HCT116 (cell line): Measurements from ENCODE around the gene ARID5A. TPM values are rescaled to one million over a fixed set of nuclear protein-coding genes. Genes with fewer than 3 reads are reported as not detected.

Source experiments
- ATAC-seq: fragments of 200-7000 bp; cut with Tn5 transposase; 2 replicates; pipeline ENCODE4 v1.9.1; 2020; ENCODE audit warnings: mild to moderate bottlenecking, moderate library complexity
- BruUV-seq: library from RNA; stranded (reverse); fragments of 400-500 nt; replicated peaks from 2 replicates; lab custom pipeline; 2021; lab: Mats Ljungman, UMichigan
- CTCF ChIA-PET: fragments of 300-600 bp; sonication (Branson Sonifier 250); formaldehyde crosslinking; loops from one replicate; lab custom pipeline; 2021; ENCODE audit warnings: antibody characterized with exemption; lab: Charles Lee
- POLR2A ChIA-PET: fragments of 300-600, 350-600 bp; sonication (Branson Sonifier 250); formaldehyde crosslinking; loops from one replicate; lab custom pipeline; 2021; ENCODE audit warnings: antibody characterized with exemption; lab: Charles Lee
- RAD21 ChIA-PET, 2 experiments: fragments of 300-600 bp; sonication (Branson Sonifier 250); formaldehyde crosslinking; loops; one replicate each; lab custom pipeline; 2023; ENCODE audit warnings: low total read pairs in 2 of 2; ENCODE audit not compliant: uncharacterized antibody in 2 of 2, unreplicated experiment in 2 of 2, low non-redundant PET in 1 of 2; lab: Charles Lee
- DNase-seq: peaks from one replicate; pipeline ENCODE4 v3.0.0-alpha.2; 2010; ENCODE audit warnings: low read depth, low spot score
- H2AFZ ChIP-seq: fragments of 200-600 bp; shearing (Covaris generic), sonication (generic); 2 replicates; pipeline ENCODE4 v1.6.1; 2017; ENCODE audit warnings: low read depth, mixed run types, mixed read lengths, antibody characterized with exemption, low read length; ENCODE audit not compliant: poor library complexity, severe bottlenecking
- H3K27ac ChIP-seq: 2 replicates; pipeline ENCODE4 v1.5.1; 2012; ENCODE audit warnings: low read depth, low read length
- H3K27me3 ChIP-seq: fragments of 200-600 bp; sonication (generic); 2 replicates; pipeline ENCODE4 v1.6.1; 2016; ENCODE audit warnings: mixed run types, low read length, mixed read lengths; ENCODE audit not compliant: insufficient read depth
- H3K36me3 ChIP-seq, 2 experiments: fragments of 200-500 bp in 1 of 2; fragments of 200-600 bp in 1 of 2; sonication (Bioruptor generic) in 1 of 2; sonication (generic) in 1 of 2; 2 replicates each; pipeline versions ENCODE4 v1.5.1 to v1.6.1; 2014 to 2016; ENCODE audit warnings: low read length in 2 of 2, inconsistent platforms in 1 of 2, mixed read lengths in 1 of 2, mixed run types in 1 of 2; ENCODE audit not compliant: insufficient read depth in 2 of 2, control insufficient read depth in 1 of 2
- H3K4me1 ChIP-seq, 2 experiments: fragments of 200-600 bp in 1 of 2; sonication (generic) in 1 of 2; 2 replicates each; pipeline versions ENCODE4 v1.5.1 to v1.6.1; 2012 to 2017; ENCODE audit warnings: low read length in 2 of 2, inconsistent platforms in 1 of 2, mild to moderate bottlenecking in 1 of 2, mixed read lengths in 1 of 2, mixed run types in 1 of 2, moderate library complexity in 1 of 2; ENCODE audit not compliant: insufficient read depth in 2 of 2, control insufficient read depth in 1 of 2
- H3K4me2 ChIP-seq: fragments of 200-600 bp; sonication (generic); 2 replicates; pipeline ENCODE4 v1.6.1; 2017; ENCODE audit warnings: mixed run types, low read length, mixed read lengths
- H3K4me3 ChIP-seq, 2 experiments: fragments of 200-600 bp in 1 of 2; sonication (generic) in 1 of 2; replicated peaks in 1 of 2; 2 replicates each; pipeline ENCODE4 v1.5.1; 2011 to 2016; ENCODE audit warnings: low read length in 2 of 2, control low read depth in 1 of 2, low read depth in 1 of 2, mild to moderate bottlenecking in 1 of 2, mixed read lengths in 1 of 2, mixed run types in 1 of 2
- H3K79me2 ChIP-seq: fragments of 200-600 bp; sonication (generic); 2 replicates; pipeline ENCODE4 v1.6.1; 2017; ENCODE audit warnings: mild to moderate bottlenecking, mixed run types, low read length, moderate library complexity, mixed read lengths; ENCODE audit not compliant: insufficient read depth
- H3K9ac ChIP-seq: fragments of 200-600 bp; sonication (generic); 2 replicates; pipeline ENCODE4 v1.6.1; 2016; ENCODE audit warnings: low read length, mixed read lengths
- H3K9me2 ChIP-seq: fragments of 200-600 bp; sonication (generic), shearing (Covaris generic); 2 replicates; pipeline ENCODE4 v1.6.1; 2017; ENCODE audit warnings: mixed run types, mild to moderate bottlenecking, moderate library complexity; ENCODE audit not compliant: insufficient read depth
- H3K9me3 ChIP-seq, 2 experiments: fragments of 200-500 bp in 1 of 2; fragments of 200-600 bp in 1 of 2; sonication (Bioruptor generic) in 1 of 2; sonication (generic) in 1 of 2; 2 replicates each; pipeline ENCODE4 v1.6.1; 2014 to 2017; ENCODE audit warnings: low read length in 2 of 2, mixed read lengths in 2 of 2, inconsistent platforms in 1 of 2, low read depth in 1 of 2, mild to moderate bottlenecking in 1 of 2, mixed run types in 1 of 2, moderate library complexity in 1 of 2; ENCODE audit not compliant: control insufficient read depth in 1 of 2, insufficient read depth in 1 of 2
- H4K20me1 ChIP-seq: fragments of 200-600 bp; sonication (generic), shearing (Covaris generic); 2 replicates; pipeline ENCODE4 v1.6.1; 2017; ENCODE audit warnings: mixed run types, mild to moderate bottlenecking, moderate library complexity; ENCODE audit not compliant: insufficient read depth
- EGR1 ChIP-seq: IDR thresholded peaks from 2 replicates; pipeline ENCODE4 v1.6.1; 2012; ENCODE audit warnings: low read depth
- ELF1 ChIP-seq: IDR thresholded peaks from 2 replicates; pipeline ENCODE4 v1.6.1; 2012; ENCODE audit warnings: low read depth, borderline replicate concordance
- EZH2phosphoT487 ChIP-seq: fragments of 200-600 bp; IDR thresholded peaks from 2 replicates; pipeline ENCODE4 v1.6.1; 2018; ENCODE audit warnings: antibody characterized with exemption, borderline replicate concordance
- FOSL1 ChIP-seq: IDR thresholded peaks from 2 replicates; pipeline ENCODE4 v1.6.1; 2012; ENCODE audit warnings: low read depth
- MAX ChIP-seq: IDR thresholded peaks from 2 replicates; pipeline ENCODE4 v1.6.1; 2012
- POLR2A ChIP-seq: IDR thresholded peaks from 2 replicates; pipeline ENCODE4 v1.7.0; 2011; ENCODE audit warnings: borderline replicate concordance; ENCODE audit not compliant: insufficient read depth, insufficient read length; ENCODE audit errors: extremely low read depth
- POLR2AphosphoS5 ChIP-seq: IDR thresholded peaks from 2 replicates; pipeline ENCODE4 v1.6.1; 2011; ENCODE audit warnings: mild to moderate bottlenecking, low read depth, low read length, moderate library complexity
- SIN3A ChIP-seq: IDR thresholded peaks from 2 replicates; pipeline ENCODE4 v1.6.1; 2012; ENCODE audit warnings: low read depth
- SP1 ChIP-seq: IDR thresholded peaks from 2 replicates; pipeline ENCODE4 v1.6.1; 2012; ENCODE audit warnings: low read depth
- SRF ChIP-seq: IDR thresholded peaks from 2 replicates; pipeline ENCODE4 v1.6.1; 2012; ENCODE audit warnings: low read depth
- TCF7L2 ChIP-seq: IDR thresholded peaks from 2 replicates; pipeline ENCODE4 v1.7.0; 2011; ENCODE audit warnings: borderline replicate concordance, inconsistent platforms; ENCODE audit not compliant: insufficient read depth, insufficient read length; ENCODE audit errors: extremely low read depth
- ZFX ChIP-seq: fragments of 450-650 bp; IDR thresholded peaks from 2 replicates; pipeline ENCODE4 v1.6.1; 2017
- ZNF274 ChIP-seq: fragments of 200-500 bp; sonication (Bioruptor generic); IDR thresholded peaks from 2 replicates; pipeline ENCODE4 v1.6.1; 2014; ENCODE audit warnings: mild to moderate bottlenecking, low read depth, low read length, inconsistent platforms
- intact Hi-C: fragments of 100-400 bp; cut with micrococcal nuclease; formaldehyde crosslinking; loops from 2 replicates; pipeline ENCODE4 v1.10.0; 2022
- total RNA-seq: library from RNA; stranded (reverse); gene quantifications from one replicate; pipeline ENCODE4 v1.2.1, GENCODE V29; 2021; ENCODE audit not compliant: unreplicated experiment

The ARID5A gene
- total RNA-seq, 1 experiment from 2014 or later: 8.2 TPM

- no peak for TF ChIP-seq EZH2phosphoT487
- TF ChIP-seq SRF: no peak
- TF ChIP-seq POLR2A: no peak
- TF ChIP-seq SP1: no peak
- TF ChIP-seq FOSL1: no peak
- no peak for TF ChIP-seq TCF7L2
- TF ChIP-seq EGR1: no peak
- no peak for TF ChIP-seq ZFX
- no peak for TF ChIP-seq ELF1
- no peak for TF ChIP-seq MAX
- TF ChIP-seq POLR2AphosphoS5: no peak
These were observed 1.2 kb upstream of the ARID5A start (continued) for GRCh38 chr2:96535331-96535730.

- Histone ChIP-seq H3K4me3 (peak overlapping the region; percentile 66 to 75), H3K4me1 (peaks cover 16 to 63% of the 10 kb centered on the region in 2 experiments), H3K9me2 (no peaks in the 10 kb centered on the region), H3K36me3 (no peaks in the 10 kb centered on the region), H3K79me2 (0 out of 2 replicates have a peak, but pooled peaks cover 3% of the 10 kb centered on the region), H3K27me3 (no peaks in the 10 kb centered on the region), H3K4me2 (peak overlapping the region; percentile 93), H3K9me3 (no peaks in the 10 kb centered on the region), H4K20me1 (no peaks in the 10 kb centered on the region), H2AFZ (no peak overlapping the region), H3K27ac (peak overlapping the region; percentile 36; the same call in 1 of the 2 replicates), H3K9ac (peak overlapping the region; percentile 81)
- ChIA-PET RAD21 (no interaction called here), CTCF (interaction anchor here (1.6 kb wide), 1 partner anchor 13 kb away, joined by 4 read pairs; no protein-coding TSS in a partner anchor), POLR2A (no interaction called here)
- BruUV-seq: TSS peak; percentile 37
- ATAC-seq: peak; percentile 20; the same call in 1 of the 2 replicates
- TF ChIP-seq SIN3A: 0 out of 2 replicates have a peak, but pooled peaks have one; percentile 49
- 0 out of 2 replicates have a peak, but pooled peaks have one; percentile 7 for TF ChIP-seq ZFX
- no peak for TF ChIP-seq POLR2AphosphoS5
- TF ChIP-seq EZH2phosphoT487: no peak
- TF ChIP-seq ZNF274: no peak
- intact Hi-C loops: no loop called here
- DNase-seq: no peak
These were observed 648 bp downstream of the ARID5A start for GRCh38 chr2:96537066-96537733.
